Duodenal mucosa (tissue), 2 donors: ENCODE data around the gene KLHDC4.

ENCODE experiments used
- H3K27ac ChIP-seq: one replicate; pipeline ENCODE4 v1.7.0; 2013; ENCODE audit warnings: low read depth, low read length
- H3K27me3 ChIP-seq, 2 donors: one replicate each; pipeline ENCODE4 v1.7.0; 2013; ENCODE audit warnings: low read length in 2 of 2, control low read depth in 1 of 2; ENCODE audit not compliant: insufficient read depth in 2 of 2, control insufficient read depth in 1 of 2
- H3K36me3 ChIP-seq, 2 donors: one replicate each; pipeline ENCODE4 v1.7.0; 2013; ENCODE audit warnings: low read length in 2 of 2, control low read depth in 1 of 2; ENCODE audit not compliant: insufficient read depth in 2 of 2, control insufficient read depth in 1 of 2
- H3K4me1 ChIP-seq, 2 donors: one replicate each; pipeline ENCODE4 v1.7.0; 2013; ENCODE audit warnings: low read length in 2 of 2, control low read depth in 1 of 2; ENCODE audit not compliant: insufficient read depth in 2 of 2, control insufficient read depth in 1 of 2
- H3K4me3 ChIP-seq, 2 donors: one replicate each; pipeline ENCODE4 v1.7.0; 2013; ENCODE audit warnings: low read length in 2 of 2, low read depth in 1 of 2
- H3K9ac ChIP-seq, 2 donors: one replicate each; pipeline ENCODE4 v1.7.0; 2013; ENCODE audit warnings: low read length in 2 of 2, low read depth in 1 of 2
- H3K9me3 ChIP-seq, 2 donors: one replicate each; pipeline ENCODE4 v1.7.0; 2013; ENCODE audit warnings: low read length in 2 of 2, control low read depth in 1 of 2; ENCODE audit not compliant: control insufficient read depth in 1 of 2

Gene KLHDC4

GRCh38 chr16:87693827-87694226, 72.0 kb downstream of the KLHDC4 start:
- Histone ChIP-seq H3K27ac (no peak overlapping the region), H3K4me3 (no peak overlapping the region), H3K4me1 (no peaks in the 10 kb centered on the region), H3K9ac (no peak overlapping the region), H3K9me3 (no peaks in the 10 kb centered on the region), H3K36me3 (peaks cover 0 to 9% of the 10 kb centered on the region in 2 donors), H3K27me3 (no peaks in the 10 kb centered on the region)

DNA sequence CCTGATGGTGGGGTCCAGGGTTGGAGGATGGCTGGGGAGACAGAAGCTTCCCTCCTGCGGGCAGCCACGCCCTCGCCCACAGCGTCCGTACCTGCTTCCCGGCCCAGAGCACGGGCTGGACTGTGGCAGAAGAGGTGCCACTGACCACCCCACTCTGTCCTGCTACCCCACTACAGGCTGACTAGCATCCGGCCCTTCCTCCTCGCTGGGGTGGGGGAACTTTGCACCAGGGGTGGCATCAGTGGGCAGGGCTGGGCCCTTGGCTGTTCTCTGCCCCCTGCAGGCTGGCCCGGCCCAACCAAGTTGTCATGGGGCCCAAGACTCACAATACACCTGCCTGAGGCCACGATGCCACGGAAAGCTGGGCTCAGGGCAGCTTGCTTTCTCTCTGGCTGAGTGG, 73.0 kb downstream of the KLHDC4 start:
- Histone ChIP-seq H3K27ac (no peak overlapping the region), H3K9me3 (no peaks in the 10 kb centered on the region), H3K4me1 (no peaks in the 10 kb centered on the region), H3K36me3 (peaks cover 0 to 9% of the 10 kb centered on the region in 2 donors), H3K27me3 (no peaks in the 10 kb centered on the region), H3K9ac (no peak overlapping the region), H3K4me3 (no peak overlapping the region)

DNA sequence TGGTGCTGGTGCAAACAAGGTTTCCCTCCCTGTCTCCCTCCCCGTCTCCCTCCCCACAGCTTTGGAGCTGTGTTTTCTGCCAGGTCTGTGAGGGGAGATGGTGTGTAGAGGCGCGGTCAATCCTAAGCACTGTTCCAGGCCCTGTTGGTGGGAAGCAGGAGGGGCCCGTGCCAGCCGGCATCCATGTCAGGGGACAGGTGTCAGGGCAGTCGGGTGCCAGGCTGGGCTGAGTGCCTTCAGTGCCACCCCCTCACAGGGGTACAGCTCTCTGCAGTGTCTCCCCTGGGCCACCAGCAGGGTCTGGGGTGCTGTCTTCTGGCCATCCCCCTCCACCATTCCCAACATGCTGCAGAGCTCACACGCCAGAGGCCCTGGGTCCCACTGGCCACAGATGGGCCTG, 73.6 kb downstream of the KLHDC4 start:
- no peak overlapping the region for H3K4me3 ChIP-seq
- no peak overlapping the region for H3K9ac ChIP-seq
- H3K27ac ChIP-seq = no peak overlapping the region
- H3K36me3 ChIP-seq = peaks cover 0 to 9% of the 10 kb centered on the region in 2 donors
- H3K9me3 ChIP-seq = no peaks in the 10 kb centered on the region
- H3K27me3 ChIP-seq = no peaks in the 10 kb centered on the region
- H3K4me1 ChIP-seq = no peaks in the 10 kb centered on the region

DNA sequence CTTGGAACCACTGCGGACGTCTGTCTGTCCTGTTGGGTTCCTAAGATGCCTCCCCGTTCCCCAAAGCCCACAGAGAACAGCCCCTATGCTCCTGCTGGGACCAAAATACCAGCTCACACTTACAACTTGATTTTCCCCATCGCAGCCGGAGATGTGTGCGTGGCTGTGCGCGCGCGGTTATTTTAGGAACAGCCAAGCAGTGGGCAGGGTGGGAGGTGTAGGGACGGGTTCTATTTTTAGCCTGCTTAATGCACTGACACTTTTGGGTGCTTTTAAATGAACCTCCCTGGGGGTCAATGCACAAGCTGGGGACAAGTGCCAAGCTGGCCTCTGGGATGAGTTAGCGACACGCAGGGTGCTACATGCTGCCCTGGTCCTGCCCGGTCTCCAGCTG, 74.1 kb downstream of the KLHDC4 start:
- Histone ChIP-seq H3K27me3 (no peaks in the 10 kb centered on the region), H3K4me1 (no peaks in the 10 kb centered on the region), H3K4me3 (no peak overlapping the region), H3K36me3 (peaks cover 0 to 9% of the 10 kb centered on the region in 2 donors), H3K9ac (no peak overlapping the region), H3K27ac (no peak overlapping the region), H3K9me3 (no peaks in the 10 kb centered on the region)

DNA sequence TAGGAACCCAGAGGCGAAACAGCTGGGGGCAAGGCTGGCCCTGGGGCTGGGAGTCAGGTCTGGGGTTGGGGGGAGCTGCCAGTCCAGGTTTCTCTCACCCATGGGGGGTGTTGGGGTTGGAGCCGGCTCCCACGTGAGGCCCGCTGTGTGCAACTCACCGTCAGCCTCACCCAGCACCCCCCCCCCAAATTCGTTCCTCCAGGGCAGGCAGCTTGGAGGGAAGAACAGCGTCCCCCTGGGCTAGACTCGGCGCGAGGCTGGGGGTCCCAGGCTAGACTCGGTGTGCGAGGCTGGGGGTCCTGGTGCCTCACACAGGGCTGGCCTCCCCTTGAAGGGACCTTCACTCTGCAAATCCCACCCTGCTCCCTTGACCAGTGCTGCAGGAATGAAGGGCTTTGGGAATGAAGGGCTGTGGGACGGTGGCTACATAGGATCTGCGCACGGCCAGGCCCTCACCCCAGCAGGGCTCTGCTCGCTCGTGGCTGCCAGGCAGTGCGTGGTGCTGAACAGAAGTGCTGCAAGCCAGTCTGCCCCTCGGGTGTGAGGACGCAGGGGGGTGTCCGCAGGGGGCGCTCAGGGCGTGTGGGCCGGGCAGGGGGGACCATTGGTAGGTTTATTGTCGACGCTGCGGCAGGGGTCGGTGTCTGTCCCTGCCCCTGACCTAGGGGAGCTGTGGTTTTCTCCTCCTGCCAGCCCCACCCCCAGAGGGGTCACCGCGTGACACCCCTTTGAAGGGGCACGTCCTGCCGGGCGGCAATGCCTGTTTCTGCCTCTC, 74.7 kb downstream of the KLHDC4 start:
- no peak overlapping the region for H3K4me3 ChIP-seq
- H3K27ac ChIP-seq = no peak overlapping the region
- H3K27me3 ChIP-seq = no peaks in the 10 kb centered on the region
- no peaks in the 10 kb centered on the region for H3K4me1 ChIP-seq
- H3K36me3 ChIP-seq = peaks cover 0 to 7% of the 10 kb centered on the region in 2 donors
- no peaks in the 10 kb centered on the region for H3K9me3 ChIP-seq
- no peak overlapping the region for H3K9ac ChIP-seq

DNA sequence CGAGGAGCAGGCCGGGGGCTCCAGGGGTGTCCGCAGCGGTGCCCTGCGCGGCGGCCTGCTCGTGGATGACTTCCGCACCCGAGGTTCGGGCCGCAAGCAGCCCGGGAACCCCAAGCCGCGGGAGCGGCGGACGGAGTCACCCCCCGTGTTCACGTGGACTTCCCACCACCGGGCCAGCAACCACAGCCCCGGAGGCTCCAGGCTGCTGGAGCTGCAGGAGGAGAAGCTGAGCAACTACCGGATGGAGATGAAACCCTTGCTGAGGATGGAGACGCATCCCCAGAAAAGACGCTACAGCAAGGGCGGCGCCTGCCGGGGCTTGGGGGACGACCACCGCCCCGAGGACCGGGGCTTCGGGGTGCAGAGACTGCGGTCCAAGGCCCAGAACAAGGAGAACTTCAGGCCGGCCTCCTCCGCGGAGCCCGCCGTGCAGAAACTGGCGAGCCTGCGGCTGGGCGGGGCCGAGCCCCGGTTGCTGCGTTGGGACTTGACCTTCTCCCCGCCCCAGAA, 75.8 kb downstream of the KLHDC4 start:
- H3K36me3 ChIP-seq = peaks cover 0 to 2% of the 10 kb centered on the region in 2 donors
- no peaks in the 10 kb centered on the region for H3K9me3 ChIP-seq
- H3K4me3 ChIP-seq = no peak overlapping the region
- H3K9ac ChIP-seq = no peak overlapping the region
- H3K27me3 ChIP-seq = no peaks in the 10 kb centered on the region
- no peaks in the 10 kb centered on the region for H3K4me1 ChIP-seq
- no peak overlapping the region for H3K27ac ChIP-seq

GRCh38 chr16:87688876-87689815, 76.6 kb downstream of the KLHDC4 start:
- Histone ChIP-seq H3K4me3 (no peak overlapping the region), H3K27ac (no peak overlapping the region), H3K9me3 (no peaks in the 10 kb centered on the region), H3K9ac (no peak overlapping the region), H3K36me3 (no peaks in the 10 kb centered on the region), H3K4me1 (no peaks in the 10 kb centered on the region), H3K27me3 (no peaks in the 10 kb centered on the region)

GRCh38 chr16:87687998-87688529, 77.7 kb downstream of the KLHDC4 start:
- no peaks in the 10 kb centered on the region for H3K27me3 ChIP-seq
- H3K27ac ChIP-seq = no peak overlapping the region
- H3K9me3 ChIP-seq = no peaks in the 10 kb centered on the region
- no peaks in the 10 kb centered on the region for H3K36me3 ChIP-seq
- no peak overlapping the region for H3K9ac ChIP-seq
- no peaks in the 10 kb centered on the region for H3K4me1 ChIP-seq
- no peak overlapping the region for H3K4me3 ChIP-seq

- Histone ChIP-seq H3K27me3 (no peaks in the 10 kb centered on the region), H3K4me3 (no peak overlapping the region), H3K27ac (no peak overlapping the region), H3K9me3 (no peaks in the 10 kb centered on the region), H3K36me3 (no peaks in the 10 kb centered on the region), H3K9ac (no peak overlapping the region), H3K4me1 (no peaks in the 10 kb centered on the region)
Measured at GRCh38 chr16:87687126-87687910, 78.5 kb downstream of the KLHDC4 start.
